HuH-7.5 (cell line): Measurements from ENCODE around the gene METTL24.
"Not testable (repeated sequence)": the region's sequence is repeated elsewhere in the genome, so short reads cannot be mapped to it uniquely, and the experiment has no call there.

ENCODE experiments used
- DNase-seq: peaks from one replicate; pipeline ENCODE4 v3.0.0; 2011; ENCODE audit warnings: low spot score

Gene METTL24

DNA sequence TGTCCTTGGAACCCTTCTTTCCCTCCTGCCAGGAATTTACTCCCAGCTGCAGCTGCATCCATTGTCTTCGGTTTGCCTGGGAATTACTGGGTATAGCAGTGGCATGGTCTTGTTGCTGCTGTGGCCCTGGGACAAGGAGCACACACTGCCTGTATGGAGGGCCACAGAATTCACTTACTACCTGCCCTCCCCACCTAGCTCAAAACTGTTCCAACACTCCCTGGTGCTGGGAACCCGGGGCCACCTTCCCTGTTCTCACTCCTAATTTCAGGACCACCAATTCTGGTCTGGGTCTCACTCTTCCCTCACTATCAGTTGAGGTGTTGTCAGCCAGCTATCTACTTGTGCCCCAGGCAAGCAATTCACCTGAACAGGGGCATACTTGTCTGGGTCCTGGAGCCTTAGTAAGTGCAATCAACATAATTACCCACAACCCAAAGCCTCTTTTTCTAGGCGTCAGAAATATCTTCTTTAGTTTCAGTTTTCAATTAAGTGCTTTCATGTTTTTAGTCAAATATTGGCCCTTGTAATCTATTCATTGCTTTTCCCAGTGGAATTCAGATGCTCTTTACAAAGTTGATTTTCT lies 47.2 kb downstream of the METTL24 start:
- no peak for DNase-seq

DNA sequence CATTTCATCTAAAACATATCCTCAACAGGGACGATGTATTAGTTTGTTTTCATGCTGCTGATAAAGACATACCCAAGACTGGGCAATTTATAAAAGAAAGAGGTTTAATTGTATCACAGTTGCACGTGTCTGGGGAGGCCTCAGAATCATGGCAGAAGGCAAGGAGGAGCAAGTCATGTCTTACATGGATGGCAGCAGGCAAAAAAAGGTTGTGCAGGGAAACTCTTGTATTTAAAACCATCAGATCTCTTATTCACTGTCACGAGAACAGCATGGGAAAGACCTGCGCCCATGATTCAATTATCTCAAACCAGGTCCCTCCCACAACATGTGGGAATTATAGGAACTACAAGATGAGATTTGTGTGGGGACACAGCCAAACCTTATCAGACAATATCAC lies 48.7 kb downstream of the METTL24 start:
- not testable (repeated sequence) for DNase-seq

DNA sequence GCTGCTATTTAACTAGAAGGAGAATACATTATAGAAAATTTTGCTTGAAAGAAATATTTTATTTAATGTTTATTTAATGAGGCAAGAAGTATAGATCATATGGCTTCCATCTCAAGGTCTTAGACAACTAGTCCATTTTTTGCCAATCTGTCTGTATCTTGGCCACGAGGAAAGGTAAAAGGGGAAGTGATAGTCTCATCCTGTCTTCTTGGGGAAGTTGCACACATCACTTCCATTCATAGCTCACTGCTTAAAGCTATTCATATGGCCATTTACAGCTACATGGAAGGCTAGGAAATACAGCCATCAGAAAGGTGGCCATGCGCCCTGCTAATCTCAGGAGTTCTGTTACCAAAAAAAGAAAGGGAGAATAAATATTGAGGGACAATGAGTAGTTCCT lies 50.8 kb downstream of the METTL24 start:
- no peak for DNase-seq

DNA sequence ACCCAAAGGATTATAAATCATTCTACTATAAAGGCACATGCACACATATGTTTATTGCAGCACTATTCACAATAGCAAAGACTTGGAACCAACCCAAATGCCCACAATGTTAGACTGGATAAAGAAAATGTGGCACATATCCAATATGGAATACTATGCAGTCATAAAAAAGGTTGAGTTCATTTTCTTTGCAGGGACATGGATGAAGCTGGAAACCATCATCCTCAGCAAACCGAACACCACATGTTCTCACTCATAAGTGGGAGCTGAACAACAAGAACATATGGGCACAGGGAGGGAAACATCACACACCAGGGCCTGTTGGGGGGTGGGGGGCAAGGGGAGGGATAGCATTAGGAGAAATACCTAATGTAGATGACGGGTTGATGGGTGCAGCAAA lies 52.3 kb downstream of the METTL24 start:
- not testable (repeated sequence) for DNase-seq

DNA sequence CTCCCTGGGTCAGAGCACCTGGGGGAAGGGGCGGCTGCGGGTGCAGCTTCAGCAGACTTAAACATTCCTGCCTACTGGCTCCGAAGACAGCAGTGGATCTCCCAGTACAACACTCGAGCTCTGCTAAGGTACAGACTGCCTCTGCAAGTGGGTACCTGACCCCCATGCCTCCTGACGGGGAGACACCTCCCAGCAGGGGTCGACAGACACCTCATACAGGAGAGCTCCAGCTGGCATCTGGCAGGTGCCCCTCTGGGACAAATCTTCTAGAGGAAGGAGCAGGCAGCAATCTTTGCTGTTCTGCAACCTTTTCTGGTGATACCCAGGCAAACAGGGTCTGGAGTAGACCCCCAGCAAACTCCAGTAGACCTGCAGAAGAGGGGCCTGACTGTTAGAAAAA lies 54.5 kb downstream of the METTL24 start:
- DNase-seq = not testable (repeated sequence)

DNA sequence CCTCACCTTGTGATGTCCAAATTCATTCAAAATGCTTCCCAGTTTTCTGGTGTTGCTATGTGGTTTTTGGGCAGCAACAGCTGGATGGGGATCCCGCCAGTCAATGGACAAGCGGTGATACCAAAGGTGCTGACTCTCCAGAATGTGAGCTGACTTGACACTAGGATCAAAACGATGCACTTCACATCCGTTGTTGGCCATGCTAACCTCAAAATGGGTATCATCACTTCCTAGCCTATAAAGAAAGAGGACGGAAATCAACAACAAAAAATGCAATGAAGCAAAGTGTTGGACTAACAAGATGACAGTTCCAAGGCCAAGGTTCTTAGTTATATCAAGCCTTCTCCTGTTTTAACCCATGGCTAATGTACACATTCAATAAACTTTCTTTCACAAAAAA lies 59.2 kb downstream of the METTL24 start:
- DNase-seq = no peak

DNA sequence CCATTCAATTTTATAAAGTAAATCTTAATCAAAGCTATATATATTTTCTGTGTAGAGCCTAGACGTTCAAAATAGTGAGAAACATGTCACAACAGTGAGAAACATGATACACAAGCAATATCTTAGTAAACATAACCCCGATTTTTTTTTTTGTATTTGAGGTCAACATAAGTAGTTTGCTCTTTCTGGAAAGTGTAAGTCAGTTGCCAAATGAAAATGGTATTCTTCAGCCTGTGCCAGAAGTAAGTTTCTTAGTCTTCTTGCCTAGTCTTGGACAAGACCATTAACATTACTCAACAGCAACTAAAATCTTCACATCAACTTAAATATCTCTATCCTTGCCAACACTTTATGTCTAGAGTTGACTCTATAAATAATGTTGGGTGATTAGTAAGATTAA lies 59.7 kb downstream of the METTL24 start:
- no peak for DNase-seq

DNA sequence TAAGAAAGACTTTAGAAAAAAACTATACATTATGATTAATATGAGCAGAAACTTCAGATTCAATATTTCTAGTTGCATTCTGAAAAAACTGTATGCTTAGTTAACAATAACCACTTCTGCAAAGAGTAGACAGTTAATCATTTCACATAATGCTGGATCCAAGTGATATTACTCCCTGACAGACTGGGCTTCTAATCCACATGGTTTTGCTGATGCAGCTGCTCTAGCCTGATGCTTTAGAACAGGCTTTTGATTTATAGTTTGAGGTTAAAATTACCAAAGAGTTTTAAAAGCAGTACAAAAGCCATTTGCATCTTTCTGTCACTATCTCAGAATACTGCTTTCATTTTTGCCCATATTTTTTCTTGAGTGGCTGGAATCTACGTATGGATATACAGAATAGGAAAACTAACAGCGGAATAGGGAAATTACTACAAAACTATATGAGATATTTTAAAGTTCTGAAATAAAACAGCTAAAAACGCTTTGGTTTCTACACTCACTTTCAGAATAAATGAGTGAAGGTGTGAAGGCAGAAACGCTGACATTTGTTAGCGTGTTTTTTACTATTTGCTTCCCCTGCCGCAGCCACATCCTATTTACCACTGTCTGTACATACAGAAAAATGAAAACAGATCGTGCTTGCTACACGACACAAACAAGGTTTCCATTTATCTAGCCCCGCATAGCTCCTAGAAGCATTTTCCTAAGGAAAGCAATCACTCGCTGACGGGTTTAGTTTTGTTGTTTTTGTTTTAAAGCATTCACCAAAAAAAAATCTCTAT lies 61.7 kb downstream of the METTL24 start:
- no peak for DNase-seq

DNA sequence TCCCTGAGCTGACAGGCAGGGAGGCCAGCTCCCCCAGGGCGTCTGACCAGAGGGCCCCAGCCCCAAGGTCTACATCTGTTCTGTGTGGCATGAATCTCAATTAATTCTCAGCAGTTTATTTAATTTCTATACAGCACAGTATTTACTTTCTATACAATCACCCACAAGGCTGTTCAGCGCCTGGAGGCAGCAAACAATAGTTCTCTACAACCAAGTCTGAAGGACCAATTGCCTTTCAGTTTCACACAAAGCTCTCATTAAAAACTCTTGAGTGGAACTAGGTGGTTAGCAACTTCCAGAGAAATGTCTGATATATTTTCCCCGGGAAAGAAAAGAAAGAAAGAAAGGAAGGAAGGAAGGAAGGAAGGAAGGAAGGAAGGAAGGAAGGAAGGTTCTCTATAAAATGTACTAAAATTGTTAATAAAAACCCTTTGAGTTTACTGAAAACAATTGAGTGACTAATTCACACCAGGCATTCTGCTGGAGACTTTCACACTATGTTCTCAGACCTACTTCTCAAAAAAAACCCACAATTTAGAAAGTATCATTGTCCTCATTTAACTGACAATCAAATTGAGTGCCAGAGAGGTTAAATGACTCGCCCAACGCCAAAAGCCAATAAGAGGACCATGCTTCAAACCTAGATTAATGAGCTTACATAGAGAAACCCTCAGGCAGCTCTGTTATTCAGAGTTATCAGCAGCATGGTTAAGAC lies 62.5 kb downstream of the METTL24 start:
- DNase-seq = no peak

DNA sequence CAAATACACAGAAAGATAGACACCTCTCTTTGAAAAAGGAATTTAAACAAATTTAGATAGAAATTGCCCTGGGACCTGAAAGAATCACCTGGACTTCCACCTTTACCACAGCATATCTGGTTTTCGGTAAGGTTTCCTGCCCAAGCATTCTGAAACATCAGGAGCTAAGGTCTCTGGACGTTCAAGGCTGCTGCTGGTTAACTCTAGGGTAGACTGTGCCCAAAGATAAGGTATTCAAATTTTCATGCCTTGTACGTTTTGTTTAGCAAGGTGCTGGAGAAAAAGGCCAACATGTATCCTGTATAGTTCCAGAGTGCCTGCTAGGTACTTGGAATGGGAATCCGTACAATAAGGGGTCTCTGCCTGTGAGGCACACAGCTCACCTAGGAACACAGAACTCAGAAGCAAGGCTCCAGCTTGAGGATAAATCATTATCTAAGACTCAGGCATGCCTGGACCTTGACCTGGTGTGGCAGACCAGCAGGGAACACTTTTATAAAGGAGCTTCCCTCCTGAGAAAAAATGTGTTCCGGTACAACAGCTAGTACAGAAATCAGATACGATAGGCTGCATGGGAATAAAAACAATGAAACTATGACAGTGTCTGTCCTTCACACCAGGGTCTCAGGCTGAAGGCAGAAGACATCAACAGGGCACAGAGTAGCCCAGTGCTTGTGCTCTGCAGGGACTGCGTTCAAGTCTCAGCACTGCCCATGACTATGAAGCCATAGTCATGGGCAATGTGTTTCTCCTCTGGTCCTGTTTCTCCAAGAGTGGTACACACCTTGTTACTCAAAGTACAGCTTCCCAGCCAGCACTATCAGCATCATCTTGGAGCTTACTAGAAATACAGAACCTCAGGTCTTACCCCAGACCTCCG lies 70.4 kb downstream of the METTL24 start:
- no peak for DNase-seq

DNA sequence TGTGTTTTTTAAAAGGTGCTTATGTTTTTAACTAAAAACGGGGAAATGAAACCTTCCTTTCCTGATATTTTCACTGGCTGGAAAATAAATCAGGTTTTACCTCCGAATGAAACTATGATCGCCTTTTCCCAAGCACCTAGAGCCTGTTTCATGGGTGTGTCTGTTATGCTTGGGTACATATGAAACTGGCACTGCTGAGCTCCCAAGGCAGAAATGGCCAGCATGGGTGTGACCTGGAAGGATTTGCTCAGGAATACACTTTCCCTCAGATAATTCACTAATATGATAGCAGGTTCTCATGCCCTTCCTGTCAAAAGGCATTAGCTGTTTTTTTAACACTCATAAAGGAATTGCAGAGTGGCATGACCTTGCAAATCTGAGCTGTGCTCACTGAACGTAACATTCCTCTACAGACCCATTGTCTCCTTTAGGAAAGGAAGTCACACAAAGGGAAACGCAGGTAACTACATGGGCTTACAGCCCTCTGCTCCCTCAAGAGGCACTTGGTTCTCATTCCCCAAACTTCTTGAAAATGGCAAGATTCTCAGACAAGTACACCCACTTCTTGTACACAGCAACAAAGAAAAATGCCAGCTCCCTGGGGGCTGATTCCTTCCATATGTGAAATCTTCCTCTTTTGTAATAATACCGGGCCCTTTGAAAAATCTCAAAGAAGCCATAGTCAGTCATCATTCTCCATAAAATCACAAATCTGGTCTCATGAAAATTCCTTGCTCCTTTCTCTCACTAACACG lies 72.7 kb downstream of the METTL24 start:
- no peak for DNase-seq

DNA sequence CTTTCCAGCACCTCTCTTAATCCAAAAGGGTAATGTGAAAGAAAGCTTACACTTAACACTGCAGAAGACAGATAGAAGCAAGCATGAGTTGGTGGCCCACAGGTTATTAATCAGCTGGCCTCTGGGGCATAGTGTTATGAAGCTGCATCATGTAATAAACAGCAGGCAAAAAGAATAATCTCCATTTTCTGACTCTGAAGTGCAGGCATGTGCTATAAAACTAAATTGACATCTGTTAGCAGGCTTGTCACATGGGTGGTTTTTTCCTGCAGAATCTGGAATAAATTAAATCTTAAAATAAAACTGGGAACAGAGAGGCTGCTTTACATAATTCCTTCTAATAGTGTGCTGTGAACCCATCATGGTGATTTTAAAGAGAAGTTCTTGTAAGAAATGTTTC lies 73.3 kb downstream of the METTL24 start:
- DNase-seq = no peak

DNA sequence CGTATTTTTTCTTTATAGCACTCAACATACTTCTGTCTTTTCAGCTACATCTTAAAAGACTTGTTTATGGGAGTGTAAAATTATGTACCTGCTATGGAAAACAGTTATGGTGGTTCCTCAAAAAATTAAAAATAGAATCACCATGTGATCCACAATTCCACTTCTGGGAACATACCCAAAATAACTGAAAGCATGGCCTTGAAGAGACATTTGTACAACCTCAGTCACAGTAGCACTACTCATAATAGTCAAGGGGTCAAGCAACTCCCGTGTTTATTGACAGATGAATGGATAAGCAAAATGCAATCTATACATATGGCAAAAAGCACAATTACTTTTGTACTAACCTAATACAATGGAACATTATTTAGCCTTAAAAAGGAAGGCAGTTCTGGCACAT lies 74.5 kb downstream of the METTL24 start:
- no peak for DNase-seq

DNA sequence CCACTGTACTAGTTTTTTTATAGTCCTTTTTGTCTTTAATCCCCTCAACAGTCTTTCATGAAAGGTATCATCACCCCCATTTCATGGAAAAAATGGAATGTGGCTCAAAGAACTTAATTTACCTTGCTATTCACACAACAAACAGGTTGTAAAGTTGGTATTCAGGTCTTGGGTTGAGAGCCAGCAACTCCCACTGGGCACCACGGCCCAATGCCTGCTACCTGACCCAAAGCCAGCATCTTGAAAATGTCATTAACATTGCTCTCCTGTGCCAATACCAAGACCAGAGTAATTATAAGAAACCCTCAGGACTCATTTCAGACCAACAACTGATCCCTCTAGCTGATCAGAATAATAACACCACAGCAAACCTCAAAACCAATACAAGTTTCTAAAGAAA lies 75.7 kb downstream of the METTL24 start:
- no peak for DNase-seq

DNA sequence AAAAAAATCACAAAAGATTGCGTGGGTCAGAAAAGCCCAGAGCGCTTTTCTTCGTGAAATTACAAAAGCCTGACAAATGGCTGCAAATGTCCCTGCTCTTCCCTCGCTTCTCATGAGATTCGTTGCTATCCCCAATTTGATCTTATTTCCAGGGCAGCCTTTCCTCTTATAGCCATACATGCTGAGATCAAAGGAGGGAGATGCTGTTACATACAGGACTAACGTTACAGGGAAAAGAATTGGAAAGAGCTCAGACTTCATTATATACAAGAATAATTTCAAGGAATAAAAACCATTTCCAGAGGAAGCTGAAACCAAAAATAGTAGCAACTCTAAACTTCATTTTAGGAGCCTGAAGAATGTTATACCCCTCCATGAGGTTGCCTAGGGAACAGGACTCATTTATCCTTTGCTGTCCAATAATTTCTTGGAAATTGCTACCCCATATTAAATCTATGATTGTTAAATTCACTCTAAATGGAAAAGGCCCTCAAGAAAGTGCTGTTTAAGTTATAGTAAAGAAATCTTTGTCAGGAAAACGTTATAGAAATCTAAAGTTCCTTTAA lies 81.0 kb downstream of the METTL24 start:
- no peak for DNase-seq

DNA sequence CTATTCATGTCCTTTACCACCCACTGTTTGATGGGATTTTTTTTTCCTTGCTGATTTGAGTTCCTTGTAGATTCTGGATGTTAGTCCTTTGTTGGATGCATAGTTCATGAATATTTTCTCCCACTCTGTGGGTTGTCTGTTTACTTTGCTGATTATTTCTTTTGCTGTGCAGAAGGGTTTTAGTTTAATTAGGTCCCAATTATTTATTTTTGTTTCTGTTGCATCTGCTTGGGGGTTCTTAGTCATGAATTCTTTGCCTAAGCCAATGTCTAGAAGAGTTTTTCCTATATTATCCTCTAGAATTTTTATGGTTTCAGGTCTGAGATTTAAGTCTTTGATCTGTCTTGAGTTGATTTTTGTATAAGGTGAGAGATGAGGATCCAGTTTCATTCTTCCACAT lies 85.4 kb downstream of the METTL24 start:
- not testable (repeated sequence) for DNase-seq

DNA sequence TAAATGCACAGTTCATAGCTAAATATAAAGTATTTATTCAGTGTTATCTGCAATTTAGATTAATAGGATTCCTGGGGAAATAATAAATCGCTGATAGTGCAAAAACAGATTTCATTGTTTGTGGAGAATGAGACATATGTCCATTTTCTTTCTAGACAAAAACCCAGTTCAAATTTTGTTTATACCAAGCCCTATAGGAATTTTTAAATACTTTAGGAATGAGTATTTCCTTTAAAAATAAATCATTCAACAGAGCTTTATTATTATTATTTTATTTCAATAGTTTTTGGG lies 86.5 kb downstream of the METTL24 start:
- no peak for DNase-seq

DNA sequence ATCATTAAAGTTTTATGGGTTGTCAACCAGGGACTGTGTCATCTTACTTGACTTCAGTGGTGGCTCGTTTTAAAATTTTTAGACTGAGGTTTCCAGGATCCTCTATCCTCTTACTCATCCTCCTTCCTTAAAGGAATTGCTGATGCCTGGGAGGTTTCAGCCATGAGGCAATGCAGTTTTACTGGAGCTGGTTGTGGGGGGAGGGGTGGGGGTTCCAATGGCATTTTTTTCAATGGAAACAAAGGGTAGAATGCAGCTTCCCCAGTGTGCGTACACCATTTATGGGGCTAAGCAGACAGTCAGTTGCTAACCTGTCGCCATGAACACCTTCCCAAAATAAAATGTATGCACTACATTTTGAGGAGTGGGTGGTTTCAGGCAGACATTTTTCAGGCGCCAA lies 88.0 kb downstream of the METTL24 start:
- no peak for DNase-seq

DNA sequence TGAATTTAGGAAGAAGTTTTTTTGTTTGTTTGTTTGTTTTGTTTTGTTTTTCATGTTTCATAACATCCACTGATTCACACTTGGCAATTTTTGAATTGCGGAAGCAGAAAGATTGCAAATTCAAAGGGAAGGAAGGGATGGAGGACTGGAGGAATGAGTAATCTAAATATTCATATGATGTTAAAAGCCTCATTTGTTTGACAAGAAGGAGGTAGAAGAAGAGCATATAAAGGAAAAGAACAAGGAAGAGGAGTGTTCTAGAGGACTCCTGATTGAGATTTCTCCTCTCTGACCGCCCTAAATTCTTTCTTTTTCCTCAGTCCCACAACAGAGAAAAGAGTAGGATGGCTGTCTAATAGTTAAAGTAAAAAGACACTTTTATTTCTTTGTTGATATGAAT lies 88.5 kb downstream of the METTL24 start:
- DNase-seq = no peak

DNA sequence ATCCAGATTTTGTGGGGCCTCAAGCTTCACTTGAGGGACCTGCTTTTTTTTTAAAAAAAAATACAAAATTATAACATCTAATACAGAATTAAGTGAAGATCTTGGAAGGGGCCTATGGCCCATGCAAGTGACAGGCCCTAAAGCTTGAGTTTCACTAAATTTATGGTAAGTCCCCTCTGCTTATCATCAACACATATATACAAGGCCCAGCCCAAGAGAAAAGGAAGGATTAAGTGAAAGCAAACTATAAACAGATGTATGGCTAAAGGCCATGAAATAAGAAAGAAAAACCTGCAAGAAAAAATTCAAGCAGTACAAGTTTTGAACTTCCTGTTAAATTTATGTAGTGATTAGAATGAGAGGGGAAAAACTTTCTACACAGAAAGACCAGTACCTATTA lies 91.2 kb downstream of the METTL24 start:
- DNase-seq = no peak

DNA sequence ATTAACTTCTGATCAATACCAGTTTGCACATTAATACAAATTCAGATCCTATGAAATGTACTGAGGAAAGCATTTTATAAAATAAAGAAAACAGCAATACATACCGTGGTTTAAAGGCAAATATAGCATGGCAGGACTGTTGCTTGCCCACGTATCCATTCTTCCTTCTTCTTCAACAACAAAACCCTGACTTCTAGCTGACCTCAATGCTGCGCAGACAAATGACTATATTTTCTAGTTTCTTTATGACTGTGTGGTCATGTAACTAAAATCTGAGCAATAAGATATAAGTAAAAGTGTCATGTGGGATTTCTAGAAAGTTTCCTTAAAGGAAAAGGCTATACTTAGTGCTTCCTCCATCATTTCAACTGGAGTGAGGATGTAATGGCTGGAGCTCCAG lies 92.9 kb downstream of the METTL24 start:
- no peak for DNase-seq

DNA sequence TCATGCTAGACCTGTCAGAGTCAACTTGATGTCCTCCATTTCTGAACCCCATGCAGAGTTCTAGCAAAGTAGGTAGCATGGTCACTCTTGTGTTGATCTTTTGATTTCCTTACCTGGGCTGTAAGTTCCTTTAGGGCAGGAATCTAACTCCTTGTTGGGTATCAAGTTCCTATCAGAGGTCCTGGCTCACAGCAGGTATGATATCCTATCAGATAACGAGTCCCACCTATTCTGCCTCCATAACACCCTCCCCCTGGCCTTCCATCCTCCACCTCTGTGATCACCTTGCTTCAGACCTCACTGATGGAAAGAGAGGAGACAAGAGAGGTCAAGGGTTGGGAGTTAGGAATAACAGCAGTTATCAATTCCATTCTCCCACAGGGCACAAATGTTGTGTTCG lies 101.8 kb downstream of the METTL24 start:
- no peak for DNase-seq
